Stimulated activated CD4-positive, alpha-beta T cell treated with anti-CD3 and anti-CD28 coated beads, Interleukin-15, amount 100 ng/mL, for 24 hours (primary cell): ENCODE data around the gene METTL21A.

Experiments used
- DNase-seq: peaks from one replicate; pipeline ENCODE4 v3.0.0-alpha.2; 2020

Gene METTL21A

DNA sequence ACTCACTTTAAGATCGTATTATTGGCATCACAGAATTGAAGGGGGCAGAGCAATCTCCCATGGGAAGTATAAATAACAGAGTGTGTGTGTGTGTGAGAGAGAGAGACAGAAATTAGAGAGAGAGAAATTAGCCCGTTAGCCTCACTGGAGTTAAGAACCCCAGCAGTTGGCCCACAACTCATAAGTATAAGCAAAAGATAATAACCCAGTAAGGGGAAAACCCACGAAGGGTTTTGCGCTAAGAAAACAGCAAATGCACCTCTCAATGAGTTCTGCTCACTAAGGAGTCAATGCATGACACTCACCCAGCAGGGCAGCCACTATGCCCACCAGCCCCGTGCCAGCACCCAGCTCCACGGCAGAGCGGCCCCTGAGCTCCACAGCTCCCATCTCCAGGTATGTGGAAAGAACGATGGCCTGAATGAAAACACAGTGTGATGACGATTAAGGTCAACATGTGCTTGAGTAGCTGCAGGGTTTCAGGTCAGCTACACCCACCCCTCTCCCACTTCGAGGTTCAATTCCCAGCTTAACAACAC lies 3.6 kb downstream of the METTL21A start:
- DNase-seq = no peak

DNA sequence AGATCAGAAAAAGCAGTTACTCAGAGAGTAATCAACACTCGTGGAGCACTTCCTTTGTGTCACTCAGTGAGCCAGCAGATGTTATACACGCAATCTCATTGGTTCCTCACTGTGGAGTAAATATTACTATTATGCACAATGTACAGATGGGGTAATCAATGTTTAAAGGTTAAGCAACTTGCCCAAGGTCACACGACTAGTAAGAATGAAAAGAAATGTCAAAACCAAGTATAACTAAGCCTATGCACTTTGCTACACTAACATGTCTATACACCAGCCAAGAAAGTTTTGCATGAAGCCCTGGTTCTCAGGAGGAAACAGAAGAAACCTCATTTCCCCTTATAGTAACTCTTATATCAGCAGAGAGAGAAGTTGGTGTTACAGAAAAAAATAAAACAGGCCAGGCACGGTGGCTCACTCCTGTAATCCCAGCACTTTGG lies 5.4 kb downstream of the METTL21A start:
- DNase-seq = no peak

DNA sequence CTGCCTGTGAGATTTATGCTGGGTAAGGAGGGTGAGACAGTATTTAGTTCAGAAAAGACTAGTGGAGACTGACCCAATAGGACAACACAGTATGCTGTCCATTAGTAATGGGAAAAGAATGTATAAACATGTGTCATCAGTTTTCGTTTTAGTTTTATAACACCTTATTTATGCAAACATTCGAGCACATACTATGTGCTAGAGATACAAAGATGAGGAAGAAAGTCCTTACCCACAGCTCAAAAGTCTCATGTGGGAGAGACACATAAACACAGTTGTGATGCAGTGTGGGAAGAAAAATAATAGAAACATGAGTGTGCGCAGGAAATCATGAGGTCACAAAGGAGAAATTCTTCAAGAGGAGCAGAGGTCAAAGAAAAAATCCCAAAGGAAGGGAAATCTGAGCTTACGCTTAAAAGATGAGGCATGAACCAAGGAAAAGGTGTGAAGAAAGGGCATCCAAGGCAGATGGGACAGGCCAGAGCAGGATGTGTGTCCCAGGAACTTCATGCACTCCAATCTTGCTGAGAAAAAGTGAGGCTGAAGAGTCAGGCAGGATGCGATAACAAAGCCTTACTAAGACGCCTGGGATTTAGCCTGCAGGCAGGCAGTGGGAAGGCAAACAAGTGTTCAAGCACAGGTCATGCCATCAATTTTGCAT lies 8.1 kb downstream of the METTL21A start:
- no peak for DNase-seq

DNA sequence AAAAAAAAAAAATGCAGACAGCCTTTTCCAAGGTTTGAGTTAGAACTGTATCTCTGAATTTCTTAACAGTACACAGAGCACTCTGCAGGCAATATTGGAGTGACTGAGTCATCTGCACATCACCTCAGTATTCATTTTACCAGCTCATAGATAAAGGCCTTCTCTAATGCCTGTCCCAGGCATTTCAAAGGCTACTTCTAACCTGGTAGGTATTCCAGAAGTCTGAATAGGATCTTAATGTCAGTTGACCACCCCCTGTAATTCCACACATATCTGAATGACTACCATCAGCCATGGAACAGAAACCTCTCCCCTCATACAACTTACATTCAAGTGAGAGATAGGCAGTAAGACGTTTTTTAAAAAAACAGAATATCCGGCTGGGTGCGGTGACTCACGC lies 9.0 kb downstream of the METTL21A start:
- no peak for DNase-seq

DNA sequence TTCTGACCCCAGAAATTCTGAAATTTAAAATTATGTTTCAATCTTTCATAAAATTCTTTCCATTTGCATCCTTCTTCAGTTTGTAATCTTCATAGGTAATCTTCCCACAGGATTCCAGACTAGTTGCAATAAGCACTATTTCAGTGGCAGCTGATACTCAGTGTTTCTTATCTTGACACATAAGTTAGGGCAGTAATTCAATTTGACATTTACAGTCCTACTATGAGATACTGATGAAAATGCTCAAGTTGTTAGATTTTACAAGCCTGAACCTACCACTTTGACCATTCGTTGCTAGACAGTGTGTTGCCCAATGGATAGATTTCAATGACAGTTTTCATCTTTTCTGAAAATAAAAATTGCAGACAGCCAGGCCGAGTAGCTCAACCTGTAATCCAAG lies 10.4 kb downstream of the METTL21A start:
- DNase-seq = no peak

DNA sequence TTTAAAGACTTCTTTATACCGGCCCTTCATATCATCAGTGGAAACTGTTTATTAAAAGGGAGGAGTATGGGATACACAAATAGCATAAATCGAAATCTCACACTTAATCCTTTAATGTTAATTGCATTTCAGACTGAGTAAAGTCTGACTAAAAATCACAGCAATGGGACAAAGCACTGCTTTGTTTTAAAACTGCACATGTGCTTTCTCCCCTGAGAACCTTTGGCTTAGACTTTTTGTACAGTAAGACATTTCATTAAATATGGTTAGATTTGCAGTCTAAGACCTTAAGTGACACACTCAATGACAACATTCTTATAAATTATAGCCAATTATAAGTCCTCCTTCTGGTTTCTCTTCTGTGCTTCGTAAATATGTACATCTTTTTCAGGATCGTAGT lies 12.5 kb downstream of the METTL21A start:
- DNase-seq = no peak

DNA sequence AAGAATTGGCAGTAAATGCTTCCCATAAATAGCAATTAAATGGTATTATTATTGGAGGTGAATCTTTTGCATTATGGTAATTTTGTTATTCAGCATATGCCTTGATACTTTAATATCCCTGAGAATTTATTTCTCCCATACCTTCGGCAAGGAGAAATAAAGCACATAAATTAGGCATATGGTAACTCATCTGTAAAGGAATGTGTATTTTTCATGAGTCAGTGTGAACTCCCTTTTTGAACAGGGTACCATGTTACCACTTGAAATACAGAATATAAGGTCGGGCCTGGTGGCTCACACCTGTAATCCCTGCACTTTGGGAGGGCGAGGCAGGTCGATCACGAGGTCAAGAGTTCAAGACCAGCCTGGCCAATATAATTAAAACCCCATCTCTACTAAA lies 18.4 kb downstream of the METTL21A start:
- no peak for DNase-seq

DNA sequence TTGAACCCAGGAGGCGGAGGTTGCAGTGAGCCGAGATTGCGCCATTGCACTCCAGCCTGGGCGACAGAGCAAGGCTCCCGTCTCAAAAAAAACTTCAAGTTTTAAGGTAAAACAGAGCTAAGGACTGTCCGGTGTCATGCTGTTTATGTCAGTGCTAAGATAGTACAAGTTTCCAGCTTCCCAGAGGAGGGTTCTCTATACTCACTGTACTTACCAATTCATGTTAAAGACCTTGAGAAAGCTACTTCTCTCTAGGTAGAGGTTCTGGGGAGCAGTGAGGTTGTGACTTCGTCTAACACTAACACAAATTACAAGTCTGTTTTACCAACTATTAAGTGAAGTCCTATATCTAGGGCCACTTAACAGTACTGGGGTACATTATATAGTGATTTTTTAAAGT lies 18.8 kb downstream of the METTL21A start:
- no peak for DNase-seq

- no peak for DNase-seq
Observed at GRCh38 chr2:207603486-207603885, 21.7 kb downstream of the METTL21A start.

GRCh38 chr2:207601774-207602173 lies 23.4 kb downstream of the METTL21A start:
- no peak for DNase-seq

GRCh38 chr2:207600231-207600630 lies 25.0 kb downstream of the METTL21A start:
- DNase-seq = no peak

DNA sequence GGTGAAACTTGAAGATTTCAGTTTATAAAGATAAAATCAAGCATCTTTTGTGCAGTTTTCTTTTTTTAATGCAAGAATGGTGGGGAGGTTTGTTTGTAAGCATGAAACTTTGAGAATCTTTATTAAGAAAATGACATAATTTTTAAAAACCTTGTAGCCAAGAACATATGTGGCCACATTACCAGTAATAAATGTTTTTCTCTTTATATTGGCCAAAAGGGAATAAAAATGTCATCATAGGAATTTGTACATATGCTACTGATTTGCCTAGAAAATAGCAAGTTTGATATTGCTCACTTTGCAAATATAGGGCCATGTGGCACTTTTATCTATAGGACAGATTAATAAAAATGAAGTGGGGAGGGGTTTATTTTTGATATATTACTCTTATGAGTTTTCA lies 25.6 kb downstream of the METTL21A start:
- DNase-seq = no peak

DNA sequence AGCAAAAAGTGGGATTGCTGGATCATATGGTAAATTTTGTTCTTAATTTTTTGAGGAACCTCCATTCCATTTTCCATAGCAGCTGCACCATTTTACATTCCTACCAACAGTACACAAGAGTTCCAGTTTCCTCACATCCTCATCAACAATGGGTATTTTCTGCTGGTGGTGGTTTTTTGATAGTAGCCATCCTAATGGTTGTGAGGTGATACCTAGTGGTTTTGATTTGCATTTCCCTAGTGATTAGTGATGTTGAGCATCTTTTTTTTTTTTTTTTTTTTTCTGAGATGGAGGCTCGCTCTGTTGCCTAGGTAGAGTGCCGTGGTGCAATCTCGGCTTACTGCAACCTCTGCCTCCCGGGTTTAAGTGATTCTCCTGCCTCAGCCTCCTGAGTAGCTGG lies 30.5 kb downstream of the METTL21A start:
- no peak for DNase-seq

GRCh38 chr2:207594264-207594663 lies 30.9 kb downstream of the METTL21A start:
- DNase-seq = no peak

DNA sequence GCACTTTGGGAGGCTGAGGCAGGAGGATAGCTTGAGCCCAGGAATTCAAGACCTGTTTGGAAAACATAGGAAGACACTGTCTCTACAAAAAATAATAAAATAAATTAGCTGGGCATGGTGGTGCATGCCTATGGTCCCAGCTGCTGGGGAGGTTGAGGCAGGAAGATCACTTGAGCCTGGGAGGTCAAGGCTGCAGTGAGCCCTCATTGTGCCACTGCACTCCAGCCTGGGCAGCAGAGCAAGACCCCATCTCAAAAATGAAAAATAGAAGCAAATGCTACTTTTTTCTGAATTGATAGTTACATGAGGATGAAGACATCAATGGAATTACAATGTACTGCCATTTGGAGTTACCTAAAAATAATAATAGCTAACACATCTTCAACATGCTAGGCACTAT lies 31.9 kb downstream of the METTL21A start:
- no peak for DNase-seq

DNA sequence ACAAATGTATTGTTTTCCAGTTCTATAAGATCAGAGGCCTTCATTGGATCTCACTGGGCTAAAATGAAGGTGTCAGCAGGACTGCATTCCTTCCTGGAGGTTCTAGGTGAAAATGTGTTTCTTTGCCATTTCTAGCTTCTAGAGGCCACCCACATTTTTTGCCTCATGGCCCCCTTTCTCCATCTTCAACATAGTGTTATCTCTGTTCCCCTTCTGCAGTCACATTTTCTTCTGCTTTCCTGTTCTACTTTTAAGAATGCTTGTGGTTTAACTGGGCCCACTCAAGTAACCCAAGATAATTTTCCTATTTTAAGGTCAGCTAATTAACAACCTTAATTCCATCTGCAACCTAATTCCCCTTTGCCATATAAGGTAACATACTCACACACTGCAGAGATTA lies 36.1 kb downstream of the METTL21A start:
- no peak for DNase-seq

DNA sequence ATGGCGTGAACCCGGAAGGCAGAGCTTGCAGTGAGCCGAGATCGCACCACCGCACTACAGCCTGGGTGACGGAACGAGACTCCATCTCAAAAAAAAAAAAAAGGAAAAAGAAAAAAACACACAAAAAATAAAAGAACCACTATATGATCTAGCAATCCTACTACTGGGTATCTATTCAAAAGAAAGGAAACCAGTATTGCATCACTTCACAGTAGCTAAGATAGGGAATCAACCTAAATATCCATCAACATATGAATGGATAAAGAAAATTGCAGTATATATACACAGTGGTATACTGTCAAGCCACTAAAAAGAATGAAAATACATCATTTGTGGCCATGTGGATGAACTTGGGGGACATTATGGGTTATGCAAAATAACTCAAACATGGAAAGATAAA lies 37.9 kb downstream of the METTL21A start:
- DNase-seq = no peak

- DNase-seq = no peak
Observed at GRCh38 chr2:207584952-207585351, 40.2 kb downstream of the METTL21A start.

DNA sequence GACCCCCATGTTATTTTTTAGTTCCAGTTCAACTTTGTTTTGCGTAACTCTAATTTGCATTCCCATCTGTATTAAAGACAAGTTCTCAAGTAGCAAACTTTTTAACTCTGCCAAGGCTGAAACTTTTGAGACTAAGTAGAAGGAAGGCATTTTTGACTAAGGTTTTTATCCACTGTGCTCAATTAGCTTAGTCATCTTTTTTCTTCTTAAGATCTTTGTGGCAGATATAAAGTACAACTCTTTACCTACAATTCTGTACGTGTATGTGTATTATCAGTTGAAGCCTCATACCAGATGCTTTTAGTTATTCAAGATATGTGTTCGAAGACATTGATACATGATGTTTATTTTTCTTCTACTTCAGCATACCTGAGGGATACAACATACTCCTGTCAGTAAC lies 53.8 kb downstream of the METTL21A start:
- no peak for DNase-seq

GRCh38 chr2:207567671-207568070 lies 57.5 kb downstream of the METTL21A start:
- DNase-seq = no peak

DNA sequence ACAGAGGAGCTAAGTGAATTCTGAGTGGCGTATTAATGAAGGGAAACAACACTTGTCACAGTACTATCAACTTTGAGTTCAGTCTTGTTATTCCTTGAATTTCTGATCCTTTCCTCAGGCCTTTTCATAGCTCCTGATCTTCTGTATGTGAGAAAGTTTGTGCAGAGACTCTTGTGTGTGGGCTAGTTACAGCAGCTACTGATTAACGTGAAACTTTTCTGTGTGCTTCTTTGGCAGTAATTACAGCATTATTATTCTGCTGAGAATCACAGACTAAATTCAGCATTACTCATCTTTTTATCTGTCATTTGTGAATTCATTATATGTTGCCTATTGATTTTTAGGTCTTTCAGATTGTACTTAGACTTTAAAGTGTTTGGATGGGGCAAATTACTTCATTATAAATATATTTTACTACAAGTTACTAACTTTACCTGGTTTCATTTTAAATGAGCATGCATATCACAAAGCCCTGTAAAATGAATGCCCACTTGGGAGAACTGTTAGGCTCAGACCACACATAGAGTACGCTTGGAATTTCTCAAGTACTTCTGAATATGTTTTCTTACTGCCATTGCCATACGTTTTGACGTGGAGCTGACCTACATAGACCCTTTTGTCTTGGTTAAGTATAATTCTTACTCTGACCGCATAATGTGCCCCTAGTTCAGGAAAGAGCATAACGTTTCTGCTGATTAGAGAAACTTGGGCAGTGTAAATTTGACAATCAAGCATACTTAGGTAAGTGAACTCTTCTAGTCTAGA lies 59.3 kb downstream of the METTL21A start:
- DNase-seq = no peak
